Astrocyte of the cerebellum (primary cell): ENCODE measurements around the gene IFT81.

Source experiments
- DNase-seq: peaks from one replicate; pipeline ENCODE4 v3.0.0-alpha.2; 2011; ENCODE audit warnings: low read depth
- H3K4me3 ChIP-seq: 2 replicates; pipeline ENCODE4 v1.5.1; 2011; ENCODE audit warnings: mild to moderate bottlenecking, low read depth, low read length, moderate library complexity
- in situ Hi-C: cut with HindIII; loops from 2 replicates; pipeline ENCODE4 v1.10.0; 2017; ENCODE audit warnings: low sequenced_read_pairs
- TF ChIP-seq, protein P1 (sequence below): IDR thresholded peaks from 2 replicates; pipeline ENCODE4 v1.5.1; 2012; ENCODE audit warnings: low read length, low read depth, moderate library complexity, mild to moderate bottlenecking; ENCODE audit errors: missing control alignments

The IFT81 gene

GRCh38 chr12:110108309-110109036 is 15.7 kb upstream of the IFT81 start:
- no peak for DNase-seq
- in situ Hi-C loops: no loop called here
- no peak overlapping the region for H3K4me3 ChIP-seq
- TF ChIP-seq, protein P1, sequence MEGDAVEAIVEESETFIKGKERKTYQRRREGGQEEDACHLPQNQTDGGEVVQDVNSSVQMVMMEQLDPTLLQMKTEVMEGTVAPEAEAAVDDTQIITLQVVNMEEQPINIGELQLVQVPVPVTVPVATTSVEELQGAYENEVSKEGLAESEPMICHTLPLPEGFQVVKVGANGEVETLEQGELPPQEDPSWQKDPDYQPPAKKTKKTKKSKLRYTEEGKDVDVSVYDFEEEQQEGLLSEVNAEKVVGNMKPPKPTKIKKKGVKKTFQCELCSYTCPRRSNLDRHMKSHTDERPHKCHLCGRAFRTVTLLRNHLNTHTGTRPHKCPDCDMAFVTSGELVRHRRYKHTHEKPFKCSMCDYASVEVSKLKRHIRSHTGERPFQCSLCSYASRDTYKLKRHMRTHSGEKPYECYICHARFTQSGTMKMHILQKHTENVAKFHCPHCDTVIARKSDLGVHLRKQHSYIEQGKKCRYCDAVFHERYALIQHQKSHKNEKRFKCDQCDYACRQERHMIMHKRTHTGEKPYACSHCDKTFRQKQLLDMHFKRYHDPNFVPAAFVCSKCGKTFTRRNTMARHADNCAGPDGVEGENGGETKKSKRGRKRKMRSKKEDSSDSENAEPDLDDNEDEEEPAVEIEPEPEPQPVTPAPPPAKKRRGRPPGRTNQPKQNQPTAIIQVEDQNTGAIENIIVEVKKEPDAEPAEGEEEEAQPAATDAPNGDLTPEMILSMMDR: no peak

- in situ Hi-C loops: no loop called here
- TF ChIP-seq, protein P1: no peak
- DNase-seq: peak; percentile 100
- no peak overlapping the region for H3K4me3 ChIP-seq
These were observed 14.9 kb upstream of the IFT81 start for GRCh38 chr12:110109037-110109836.

DNA sequence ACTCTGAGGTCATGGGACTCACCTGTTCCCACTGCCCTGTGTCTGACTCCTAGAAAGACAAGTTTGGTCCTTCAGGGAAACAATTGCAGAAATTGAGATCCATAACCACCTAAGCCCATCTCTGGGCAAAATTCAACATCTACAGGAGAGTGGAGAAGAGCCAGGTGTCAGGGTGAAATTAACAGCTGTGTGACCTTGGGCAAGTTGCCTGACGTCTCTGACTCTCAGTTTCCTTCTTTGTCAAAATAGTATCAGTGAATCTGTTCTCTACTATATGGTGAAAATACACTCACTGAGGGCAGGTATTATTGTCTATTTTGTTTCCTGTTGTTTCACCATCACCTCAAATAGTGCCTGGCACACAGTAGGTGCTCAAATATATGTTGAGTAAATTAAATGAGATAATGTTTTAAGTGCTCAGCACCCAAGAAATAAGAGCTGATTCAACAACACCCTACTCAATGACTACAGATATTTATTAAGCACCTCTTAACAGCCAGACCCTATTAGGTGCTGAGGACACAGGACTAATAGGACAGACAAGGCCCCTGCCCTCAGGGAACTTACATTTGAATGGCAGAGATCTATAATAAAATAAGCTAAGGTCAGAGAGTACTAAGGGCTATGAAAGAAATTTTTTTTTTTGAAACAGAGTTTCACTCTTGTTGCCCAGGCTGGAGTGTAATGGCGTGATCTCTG is 14.2 kb upstream of the IFT81 start:
- no peak overlapping the region for H3K4me3 ChIP-seq
- TF ChIP-seq, protein P1: no peak
- in situ Hi-C loops: no loop called here
- DNase-seq: no peak

DNA sequence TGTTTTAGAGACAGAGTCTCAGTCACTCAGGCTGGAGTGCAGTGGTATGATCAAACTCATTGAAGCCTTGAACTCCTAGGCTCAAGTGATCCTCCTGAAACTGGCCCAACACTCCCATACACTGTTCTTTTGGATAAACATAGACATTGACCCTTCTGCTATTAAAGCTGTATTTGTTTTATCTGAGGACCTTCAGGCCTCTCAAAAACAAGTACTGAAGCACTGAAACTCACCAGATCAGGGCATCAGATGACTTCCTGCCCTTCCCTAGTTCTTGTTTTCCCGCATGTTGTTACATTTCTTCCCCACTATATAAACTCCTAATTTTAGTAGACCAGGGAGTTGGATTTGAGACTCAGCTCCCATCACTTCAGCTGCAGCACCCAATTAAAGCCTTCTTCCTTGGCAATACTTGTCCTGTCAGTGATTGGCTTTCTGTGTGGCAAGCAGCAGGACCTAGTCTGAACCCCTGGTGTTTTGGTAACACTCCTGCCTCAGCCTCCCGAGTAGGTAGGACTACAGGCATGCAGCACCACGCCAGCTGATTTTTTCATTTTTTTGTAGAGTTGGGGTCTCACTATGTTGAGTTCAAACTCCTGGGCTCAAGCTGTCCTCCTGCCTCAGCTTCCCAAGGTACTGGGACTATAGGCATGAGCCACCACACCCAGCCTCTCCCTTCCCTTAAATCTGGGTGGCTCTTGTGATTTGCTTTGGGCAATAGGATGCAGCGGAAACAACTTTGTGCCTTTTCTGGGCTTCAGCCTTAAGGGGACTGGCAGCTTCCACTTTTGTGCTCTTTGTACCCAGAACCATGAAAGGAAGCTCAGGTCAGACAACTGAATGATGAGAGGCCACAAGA is 12.5 kb upstream of the IFT81 start:
- DNase-seq: no peak
- in situ Hi-C loops: no loop called here
- H3K4me3 ChIP-seq: no peak overlapping the region
- TF ChIP-seq, protein P1: no peak

DNA sequence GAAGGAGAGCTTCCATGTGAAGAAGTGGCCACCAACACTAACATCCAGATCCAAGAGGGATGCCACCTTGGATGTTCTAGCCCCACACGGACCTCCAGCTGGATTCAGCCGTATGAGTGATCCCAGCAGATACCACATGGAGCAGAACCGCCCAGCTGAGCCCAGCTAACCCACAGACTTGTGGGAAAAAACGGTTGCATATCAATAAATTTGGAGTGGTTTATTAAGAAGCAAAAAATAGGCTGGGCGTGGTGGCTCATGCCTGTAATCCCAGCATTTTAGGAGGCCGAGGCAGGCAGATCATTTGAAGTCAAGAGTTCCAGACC is 11.9 kb upstream of the IFT81 start:
- TF ChIP-seq, protein P1: no peak
- no peak for DNase-seq
- in situ Hi-C loops: no loop called here
- H3K4me3 ChIP-seq: no peak overlapping the region

DNA sequence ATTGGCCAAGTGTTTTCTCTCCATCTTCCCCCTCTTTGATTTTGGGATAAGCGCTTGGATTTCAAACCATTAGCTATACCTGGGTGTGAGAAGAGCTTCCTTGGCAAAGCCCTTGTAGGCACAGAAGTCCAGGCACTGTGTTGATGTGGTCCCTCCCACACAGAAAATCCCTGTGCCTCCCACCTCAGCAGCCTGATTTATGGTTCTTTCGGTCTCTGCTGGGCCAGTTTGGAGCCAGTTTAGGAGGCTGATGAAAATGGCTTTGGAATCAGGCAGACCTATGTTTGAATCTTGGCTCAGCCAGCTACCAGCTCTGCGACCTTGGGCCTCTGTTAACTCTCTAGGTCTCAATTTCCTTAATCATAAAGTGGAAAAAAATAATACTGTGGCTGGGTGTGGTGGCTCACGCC is 9.6 kb upstream of the IFT81 start:
- no peak overlapping the region for H3K4me3 ChIP-seq
- TF ChIP-seq, protein P1: no peak
- DNase-seq: no peak
- in situ Hi-C loops: no loop called here
